Naive thymus-derived CD4-positive, alpha-beta T cell (primary cell): ENCODE results near the gene CACNA1A. TPM values are rescaled to one million over a fixed set of nuclear protein-coding genes. Genes with fewer than 3 reads are reported as not detected.

ENCODE experiments used
- ATAC-seq: fragments of 150-1000 bp; cut with Tn5 transposase; 2 replicates; pipeline ENCODE4 v1.10.0; 2021; ENCODE audit warnings: mild to moderate bottlenecking, moderate library complexity
- CTCF ChIA-PET: fragments of 350-600 bp; sonication (Branson Sonifier 250); formaldehyde crosslinking; loops from one replicate; lab custom pipeline; 2021; ENCODE audit warnings: antibody characterized with exemption; lab: Charles Lee
- POLR2A ChIA-PET: fragments of 350-600 bp; sonication (Branson Sonifier 250); formaldehyde crosslinking; loops from one replicate; lab custom pipeline; 2021; ENCODE audit warnings: antibody characterized with exemption, inconsistent platforms; lab: Charles Lee
- DNase-seq, 9 donors: peaks; one replicate each; pipeline versions ENCODE4 v3.0.0 to v3.0.0-alpha.2; 2020 to 2022; ENCODE audit warnings: mixed read lengths in 1 of 9
- H3K27ac ChIP-seq: one replicate; pipeline ENCODE4 v1.7.0; 2013; ENCODE audit warnings: mild to moderate bottlenecking, low read depth, low read length, moderate library complexity
- H3K27me3 ChIP-seq, 2 donors: one replicate each; pipeline ENCODE4 v1.7.0; 2013; ENCODE audit warnings: low read length in 2 of 2, mild to moderate bottlenecking in 2 of 2, moderate library complexity in 2 of 2; ENCODE audit not compliant: control insufficient read depth in 2 of 2, insufficient read depth in 2 of 2
- H3K36me3 ChIP-seq, 3 experiments: 1 replicate in 2 of 3; 2 replicates in 1 of 3; pipeline ENCODE4 v1.7.0; 2013; ENCODE audit warnings: low read length in 3 of 3, mild to moderate bottlenecking in 3 of 3, moderate library complexity in 1 of 3; ENCODE audit not compliant: insufficient read depth in 3 of 3, control insufficient read depth in 2 of 3
- H3K4me1 ChIP-seq, 2 donors: one replicate each; pipeline ENCODE4 v1.7.0; 2013; ENCODE audit warnings: low read length in 2 of 2, mild to moderate bottlenecking in 2 of 2, moderate library complexity in 1 of 2; ENCODE audit not compliant: control insufficient read depth in 2 of 2, insufficient read depth in 2 of 2
- H3K4me3 ChIP-seq: 2 replicates; pipeline ENCODE4 v1.7.0; 2013; ENCODE audit warnings: mild to moderate bottlenecking, low read length
- H3K9me3 ChIP-seq, 3 experiments: 1 replicate in 2 of 3; 2 replicates in 1 of 3; pipeline ENCODE4 v1.7.0; 2013; ENCODE audit warnings: low read length in 3 of 3; ENCODE audit not compliant: control insufficient read depth in 2 of 3
- H3K27ac Mint-ChIP-seq, 9 donors: one replicate each; pipeline ENCODE4 v1.8.0; 2020 to 2022; ENCODE audit warnings: mixed read lengths in 9 of 9, mild to moderate bottlenecking in 8 of 9, moderate library complexity in 5 of 9, inconsistent platforms in 2 of 9
- H3K27me3 Mint-ChIP-seq, 5 donors: one replicate each; pipeline ENCODE4 v1.8.0; 2021 to 2022; ENCODE audit warnings: mixed read lengths in 5 of 5, mild to moderate bottlenecking in 1 of 5
- H3K36me3 Mint-ChIP-seq, 5 donors: one replicate each; pipeline ENCODE4 v1.8.0; 2020 to 2022; ENCODE audit warnings: mixed read lengths in 5 of 5, mild to moderate bottlenecking in 3 of 5, inconsistent platforms in 1 of 5
- H3K4me1 Mint-ChIP-seq, 7 donors: one replicate each; pipeline ENCODE4 v1.8.0; 2020 to 2022; ENCODE audit warnings: mixed read lengths in 7 of 7, mild to moderate bottlenecking in 3 of 7, inconsistent platforms in 1 of 7
- H3K4me3 Mint-ChIP-seq, 10 donors: one replicate each; pipeline ENCODE4 v1.8.0; 2020 to 2022; ENCODE audit warnings: mild to moderate bottlenecking in 10 of 10, mixed read lengths in 10 of 10, moderate library complexity in 6 of 10, inconsistent platforms in 2 of 10
- H3K9me3 Mint-ChIP-seq, 11 donors: one replicate each; pipeline ENCODE4 v1.8.0; 2020 to 2022; ENCODE audit warnings: mixed read lengths in 11 of 11, mild to moderate bottlenecking in 4 of 11, inconsistent platforms in 1 of 11, moderate library complexity in 1 of 11
- intact Hi-C, 2 donors: fragments of 100-400 bp; cut with micrococcal nuclease; formaldehyde crosslinking; loops; one replicate each; pipeline ENCODE4 v1.15.1; 2023
- polyA plus RNA-seq, 2 donors: library from polyadenylated mRNA; unstranded; fragments of 300-500 nt; fragmentation: Illumina TruSeq; gene quantifications; one replicate each; pipeline ENCODE4 v1.2.3, GENCODE V29; 2021
- total RNA-seq, 6 experiments: library from RNA in 5 of 6; stranded (reverse) in 5 of 6; gene quantifications; 1 replicate in 5 of 6; 2 replicates in 1 of 6; pipeline ENCODE4 v1.2.3 and lab custom pipeline; 2021 to 2026

The CACNA1A gene
- total and polyA plus RNA-seq, 7 experiments from 2014 or later = 0.05 to 1.1 (median 0.41) TPM

GRCh38 chr19:13164343-13165161 is 341.7 kb downstream of the CACNA1A start:
- CTCF ChIA-PET = interaction anchor here (0.9 to 2.7 kb wide), 6 partner anchors 10 to 60 kb away, joined by 3 to 17 read pairs (median 6); partner anchors contain the start of genes IER2 and STX10
- DNase-seq = peak in 6 of 9 donors; percentile 29 to 67 (median 42)
- intact Hi-C loops = loop anchor here (5.0 kb wide), 2 partner anchors 372 to 872 kb away; partner anchors contain the start of genes JUNB (in 1 of the 2) and ZNF44 (in 1 of the 2)
- Histone ChIP-seq H3K9me3 (no peaks in the 10 kb centered on the region), H3K27ac (peak overlapping the region; percentile 90), H3K4me1 (peaks cover 72 to 85% of the 10 kb centered on the region in 2 donors), H3K27me3 (no peaks in the 10 kb centered on the region), H3K36me3 (no peaks in the 10 kb centered on the region), H3K4me3 (peak overlapping the region; percentile 60)
- Mint-ChIP-seq H3K4me3 (peak overlapping the region; percentile 85 to 94 (median 89)), H3K36me3 (peaks cover 0 to 17% (median 0%) of the 10 kb centered on the region in 5 donors), H3K27ac (peak overlapping the region; percentile 92 to 99 (median 97)), H3K9me3 (no peaks in the 10 kb centered on the region), H3K4me1 (peaks cover 33 to 81% (median 71%) of the 10 kb centered on the region in 7 donors), H3K27me3 (no peaks in the 10 kb centered on the region)
- POLR2A ChIA-PET = interaction anchor here (0.9 to 12.7 kb wide), 11 partner anchors 8 to 373 kb away, joined by 3 to 283 read pairs (median 6); partner anchors contain the start of genes IER2, JUNB, NACC1 and STX10
- no peak for ATAC-seq

- H3K36me3 ChIP-seq = no peaks in the 10 kb centered on the region
- H3K36me3 Mint-ChIP-seq = peaks cover 0 to 15% (median 0%) of the 10 kb centered on the region in 5 donors
- no peaks in the 10 kb centered on the region for H3K9me3 Mint-ChIP-seq
- H3K4me3 Mint-ChIP-seq = peak overlapping the region; percentile 85 to 94 (median 89)
- ChIA-PET POLR2A (interaction anchor here (0.7 to 12.7 kb wide), 15 partner anchors 7 to 372 kb away, joined by 3 to 283 read pairs (median 4); partner anchors contain the start of genes IER2, JUNB, NACC1 and STX10), CTCF (interaction anchor here (0.9 to 2.7 kb wide), 6 partner anchors 9 to 59 kb away, joined by 3 to 17 read pairs (median 6); partner anchors contain the start of genes IER2 and STX10)
- DNase-seq (peak in 6 of 9 donors; percentile 16 to 61 (median 40)), ATAC-seq (peak; percentile 17)
- H3K4me3 ChIP-seq = peak overlapping the region; percentile 60
- no peaks in the 10 kb centered on the region for H3K27me3 ChIP-seq
- H3K27ac Mint-ChIP-seq = peak overlapping the region; percentile 92 to 99 (median 97)
- H3K4me1 ChIP-seq = peaks cover 64 to 77% of the 10 kb centered on the region in 2 donors
- no peaks in the 10 kb centered on the region for H3K9me3 ChIP-seq
- peak overlapping the region; percentile 90 for H3K27ac ChIP-seq
- peaks cover 25 to 81% (median 66%) of the 10 kb centered on the region in 7 donors for H3K4me1 Mint-ChIP-seq
- no peaks in the 10 kb centered on the region for H3K27me3 Mint-ChIP-seq
- intact Hi-C loops = loop anchor here (1.0 to 2.0 kb wide), 4 partner anchors 8 to 31 kb away; no protein-coding TSS in a partner anchor
Observed at GRCh38 chr19:13163609-13164342, 342.5 kb downstream of the CACNA1A start.

GRCh38 chr19:13162724-13163608 is 343.3 kb downstream of the CACNA1A start:
- H3K27me3 Mint-ChIP-seq = no peaks in the 10 kb centered on the region
- no peaks in the 10 kb centered on the region for H3K27me3 ChIP-seq
- peaks cover 0 to 19% (median 0%) of the 10 kb centered on the region in 5 donors for H3K36me3 Mint-ChIP-seq
- CTCF ChIA-PET = interaction anchor here (1.5 to 2.4 kb wide), 4 partner anchors 8 to 49 kb away, joined by 6 to 9 read pairs (median 8); no protein-coding TSS in a partner anchor
- no peaks in the 10 kb centered on the region for H3K36me3 ChIP-seq
- H3K9me3 Mint-ChIP-seq = no peaks in the 10 kb centered on the region
- no peaks in the 10 kb centered on the region for H3K9me3 ChIP-seq
- POLR2A ChIA-PET = interaction anchor here (0.7 to 12.7 kb wide), 15 partner anchors 6 to 372 kb away, joined by 3 to 283 read pairs (median 4); partner anchors contain the start of genes IER2, JUNB, NACC1 and STX10
- peaks cover 25 to 87% (median 67%) of the 10 kb centered on the region in 7 donors for H3K4me1 Mint-ChIP-seq
- H3K4me3 ChIP-seq = peak overlapping the region; percentile 60
- peak overlapping the region; percentile 92 to 99 (median 97) for H3K27ac Mint-ChIP-seq
- ATAC-seq (peak; percentile 73), DNase-seq (peak; percentile 46 to 91 (median 75))
- intact Hi-C loops = loop anchor here (1.0 to 2.0 kb wide), 4 partner anchors 8 to 32 kb away; no protein-coding TSS in a partner anchor
- peak overlapping the region; percentile 90 for H3K27ac ChIP-seq
- H3K4me3 Mint-ChIP-seq = peak overlapping the region; percentile 85 to 94 (median 90)
- H3K4me1 ChIP-seq = peaks cover 56 to 74% of the 10 kb centered on the region in 2 donors

- Mint-ChIP-seq H3K4me1 (peaks cover 33 to 89% (median 70%) of the 10 kb centered on the region in 7 donors), H3K36me3 (peaks cover 0 to 14% (median 0%) of the 10 kb centered on the region in 5 donors), H3K27me3 (no peaks in the 10 kb centered on the region), H3K9me3 (no peaks in the 10 kb centered on the region), H3K27ac (peak overlapping the region in 8 of 9 donors; percentile 53 to 99 (median 78)), H3K4me3 (peak overlapping the region in 2 of 10 donors; percentile 58 to 67)
- Histone ChIP-seq H3K27me3 (no peaks in the 10 kb centered on the region), H3K4me1 (peaks cover 51 to 68% of the 10 kb centered on the region in 2 donors), H3K36me3 (no peaks in the 10 kb centered on the region), H3K27ac (peak overlapping the region; percentile 50), H3K4me3 (no peak overlapping the region), H3K9me3 (no peaks in the 10 kb centered on the region)
- POLR2A ChIA-PET = interaction anchor here (1.2 to 11.8 kb wide), 4 partner anchors 8 to 41 kb away, joined by 3 to 263 read pairs (median 54); no protein-coding TSS in a partner anchor
- ATAC-seq (no peak), DNase-seq (no peak)
- CTCF ChIA-PET = interaction anchor here (0.6 to 1.1 kb wide), 3 partner anchors 9 to 60 kb away, joined by 3 to 5 read pairs (median 3); no protein-coding TSS in a partner anchor
- intact Hi-C loops = no loop called here
Observed at GRCh38 chr19:13160557-13160956, 345.7 kb downstream of the CACNA1A start.

- H3K27ac Mint-ChIP-seq = peak overlapping the region; percentile 16 to 99 (median 87)
- ChIA-PET POLR2A (interaction anchor here (0.6 to 6.6 kb wide), 3 partner anchors 9 to 23 kb away, joined by 3 to 283 read pairs (median 3); partner anchors contain the start of genes IER2 and STX10), CTCF (no interaction called here)
- H3K4me1 Mint-ChIP-seq = peaks cover 30 to 80% (median 64%) of the 10 kb centered on the region in 7 donors
- H3K27me3 ChIP-seq = no peaks in the 10 kb centered on the region
- DNase-seq = no peak
- H3K4me3 Mint-ChIP-seq = peak overlapping the region in 6 of 10 donors; percentile 39 to 68 (median 48)
- H3K9me3 Mint-ChIP-seq = peaks cover 0 to 6% (median 0%) of the 10 kb centered on the region in 11 donors
- no peak overlapping the region for H3K4me3 ChIP-seq
- H3K9me3 ChIP-seq = no peaks in the 10 kb centered on the region
- H3K27ac ChIP-seq = peak overlapping the region; percentile 50
- H3K27me3 Mint-ChIP-seq = peaks cover 0 to 3% (median 0%) of the 10 kb centered on the region in 5 donors
- no peak for ATAC-seq
- peaks cover 0 to 5% (median 0%) of the 10 kb centered on the region in 3 experiments for H3K36me3 ChIP-seq
- H3K36me3 Mint-ChIP-seq = peaks cover 0 to 21% (median 3%) of the 10 kb centered on the region in 5 donors
- H3K4me1 ChIP-seq = peaks cover 45 to 60% of the 10 kb centered on the region in 2 donors
- intact Hi-C loops = loop anchor here (10.0 kb wide), 3 partner anchors 545 to 1205 kb away; partner anchors contain the start of genes ZNF490 (in 1 of the 2) and ZNF791 (in 1 of the 2)
Observed at GRCh38 chr19:13159713-13160112, 346.6 kb downstream of the CACNA1A start.
